ENCODE data around the gene OR2T29.
A peak's percentile ranks its signal among the peaks of the same experiment; 100 is the strongest.
"Not testable (repeated sequence)": the region's sequence is repeated elsewhere in the genome, so short reads cannot be mapped to it uniquely, and the experiment has no call there.

OR2T29 gene

GRCh38 chr1:248562672-248563071 lies at the start of gene OR2T29:
Gene OR2T29 (minus strand): TSS chr1:248562772. CDS start chr1:248559491, 3,281 bp downstream.
- not testable (repeated sequence) for DNase-seq (ENCODE audit: low read depth in 3 of 3)

GRCh38 chr1:248611883-248612414 lies 49.4 kb upstream of the OR2T29 start:
- peak in 1 of 3 donors; percentile 21 for DNase-seq (ENCODE audit: low read depth in 3 of 3)

- DNase-seq (ENCODE audit: low read depth in 3 of 3), result no peak
Measured at GRCh38 chr1:248610301-248610700, 47.7 kb upstream of the OR2T29 start.

- DNase-seq (ENCODE audit: low read depth in 3 of 3), result no peak
Measured at GRCh38 chr1:248599396-248599795, 36.8 kb upstream of the OR2T29 start.

- no peak for DNase-seq (ENCODE audit: low read depth in 3 of 3)
Measured at GRCh38 chr1:248597589-248597988, 35.0 kb upstream of the OR2T29 start, which contains the start of gene OR2T10. Gene OR2T10 (minus strand): TSS chr1:248597700. CDS start chr1:248593768, 3,932 bp downstream.

GRCh38 chr1:248596615-248597014 lies 34.0 kb upstream of the OR2T29 start:
- no peak for DNase-seq (ENCODE audit: low read depth in 3 of 3)

GRCh38 chr1:248593226-248593625 lies 30.7 kb upstream of the OR2T29 start:
- no peak for DNase-seq (ENCODE audit: low read depth in 3 of 3)

- DNase-seq (ENCODE audit: low read depth in 3 of 3), result no peak
Measured at GRCh38 chr1:248592655-248593054, 30.1 kb upstream of the OR2T29 start.

- no peak for DNase-seq (ENCODE audit: low read depth in 3 of 3)
Measured at GRCh38 chr1:248590055-248590454, 27.5 kb upstream of the OR2T29 start.

GRCh38 chr1:248589334-248589733 lies 26.8 kb upstream of the OR2T29 start:
- no peak for DNase-seq (ENCODE audit: low read depth in 3 of 3)

GRCh38 chr1:248585266-248585665 lies 22.7 kb upstream of the OR2T29 start:
- no peak for DNase-seq (ENCODE audit: low read depth in 3 of 3)

GRCh38 chr1:248576260-248576980 lies 13.8 kb upstream of the OR2T29 start:
- no peak for DNase-seq (ENCODE audit: low read depth in 3 of 3)

- DNase-seq (ENCODE audit: low read depth in 3 of 3), result not testable (repeated sequence)
Measured at GRCh38 chr1:248574657-248575056, 12.1 kb upstream of the OR2T29 start, which contains the start of gene OR2T34. Gene OR2T34 (minus strand): TSS chr1:248574757. CDS start chr1:248574757, 0 bp downstream.

- not testable (repeated sequence) for DNase-seq (ENCODE audit: low read depth in 3 of 3)
Measured at GRCh38 chr1:248573856-248574255, 11.3 kb upstream of the OR2T29 start.

- not testable (repeated sequence) for DNase-seq (ENCODE audit: low read depth in 3 of 3)
Measured at GRCh38 chr1:248572049-248572448, 9.5 kb upstream of the OR2T29 start.

- DNase-seq (ENCODE audit: low read depth in 3 of 3), result not testable (repeated sequence)
Measured at GRCh38 chr1:248570811-248571210, 8.2 kb upstream of the OR2T29 start.

GRCh38 chr1:248569049-248569448 lies 6.5 kb upstream of the OR2T29 start:
- not testable (repeated sequence) for DNase-seq (ENCODE audit: low read depth in 3 of 3)

- DNase-seq (ENCODE audit: low read depth in 3 of 3), result not testable (repeated sequence)
Measured at GRCh38 chr1:248565530-248566373, 3.2 kb upstream of the OR2T29 start.

GRCh38 chr1:248551027-248551426 lies 11.5 kb downstream of the OR2T29 start:
- not testable (repeated sequence) for DNase-seq (ENCODE audit: low read depth in 3 of 3)

GRCh38 chr1:248547383-248547782 lies 15.2 kb downstream of the OR2T29 start:
- DNase-seq (ENCODE audit: low read depth in 3 of 3), result not testable (repeated sequence)

GRCh38 chr1:248537449-248537848 lies 25.1 kb downstream of the OR2T29 start:
- DNase-seq (ENCODE audit: low read depth in 3 of 3), result not testable (repeated sequence)

- DNase-seq (ENCODE audit: low read depth in 3 of 3), result no peak
Measured at GRCh38 chr1:248521856-248522255, 40.7 kb downstream of the OR2T29 start.
